IMR-90 (cell line): ENCODE measurements around the gene MDC1. TPM values are rescaled to one million over a fixed set of nuclear protein-coding genes. Genes with fewer than 3 reads are reported as not detected.

Experiments used
- ATAC-seq: fragments of 200-7000 bp; cut with Tn5 transposase; 2 replicates; pipeline ENCODE4 v1.9.1; 2020; ENCODE audit warnings: low read depth, mild to moderate bottlenecking, moderate library complexity
- BruUV-seq: library from RNA; stranded (reverse); fragments of 400-500 nt; replicated peaks from 2 replicates; lab custom pipeline; 2021; lab: Mats Ljungman, UMichigan
- CTCF ChIA-PET: fragments of 300-600 bp; formaldehyde crosslinking; extraction: SDS; loops from one replicate; lab custom pipeline; 2021; ENCODE audit warnings: antibody characterized with exemption; lab: Yijun Ruan, JAX
- POLR2A ChIA-PET: fragments of 300-600 bp; sonication (Branson Sonifier 250); formaldehyde crosslinking; loops from one replicate; lab custom pipeline; 2022; ENCODE audit warnings: antibody characterized with exemption; ENCODE audit not compliant: unreplicated experiment; lab: Charles Lee
- DNase-seq: peaks from one replicate; pipeline ENCODE4 v3.0.0; 2013
- H2AFZ ChIP-seq: replicated peaks from 2 replicates; pipeline ENCODE3; 2013; ENCODE audit warnings: low read length, mild to moderate bottlenecking; ENCODE audit not compliant: poor library complexity
- H2AK5ac ChIP-seq: 2 replicates; pipeline ENCODE4 v1.6.1; 2013; ENCODE audit warnings: low read depth, low read length, inconsistent platforms
- H2AK9ac ChIP-seq: replicated peaks from 2 replicates; pipeline ENCODE3; 2013; ENCODE audit warnings: mild to moderate bottlenecking, low read depth, low read length, moderate library complexity; ENCODE audit not compliant: poor library complexity
- H2BK120ac ChIP-seq: 2 replicates; pipeline ENCODE4 v1.6.1; 2013; ENCODE audit warnings: low read depth, low read length, inconsistent platforms
- H2BK15ac ChIP-seq: 3 replicates; pipeline ENCODE4 v1.6.1; 2013; ENCODE audit warnings: low read depth, low read length, inconsistent platforms
- H2BK20ac ChIP-seq: 2 replicates; pipeline ENCODE4 v1.6.1; 2013; ENCODE audit warnings: low read depth, mild to moderate bottlenecking, inconsistent platforms, low read length, moderate library complexity
- H2BK5ac ChIP-seq: 2 replicates; pipeline ENCODE4 v1.6.1; 2013; ENCODE audit warnings: mild to moderate bottlenecking, low read depth, low read length, inconsistent platforms; ENCODE audit not compliant: poor library complexity, severe bottlenecking
- H3K14ac ChIP-seq: replicated peaks from 2 replicates; pipeline ENCODE4 v1.6.1; 2013; ENCODE audit warnings: low read depth, low read length, inconsistent platforms
- H3K18ac ChIP-seq: 2 replicates; pipeline ENCODE4 v1.6.1; 2013; ENCODE audit warnings: low read depth, low read length, control low read depth
- H3K23ac ChIP-seq: 2 replicates; pipeline ENCODE4 v1.6.1; 2013; ENCODE audit warnings: low read depth, low read length, inconsistent platforms
- H3K27ac ChIP-seq: 2 replicates; pipeline ENCODE4 v1.5.1; 2013; ENCODE audit warnings: mild to moderate bottlenecking, control low read depth, low read length; ENCODE audit not compliant: insufficient read depth
- H3K27me3 ChIP-seq: 2 replicates; pipeline ENCODE4 v1.6.1; 2013; ENCODE audit warnings: low read length; ENCODE audit not compliant: control insufficient read depth, insufficient read depth
- H3K36me3 ChIP-seq: 2 replicates; pipeline ENCODE4 v1.6.1; 2013; ENCODE audit warnings: low read length, mixed read lengths; ENCODE audit not compliant: control insufficient read depth, insufficient read depth
- H3K4ac ChIP-seq: 2 replicates; pipeline ENCODE4 v1.6.1; 2013; ENCODE audit warnings: low read depth, low read length, inconsistent platforms
- H3K4me1 ChIP-seq: 2 replicates; pipeline ENCODE4 v1.6.1; 2013; ENCODE audit warnings: low read length, mixed read lengths; ENCODE audit not compliant: control insufficient read depth, insufficient read depth
- H3K4me2 ChIP-seq: 2 replicates; pipeline ENCODE4 v1.6.1; 2013; ENCODE audit warnings: low read depth, mild to moderate bottlenecking, control low read depth, low read length, moderate library complexity
- H3K4me3 ChIP-seq: 2 replicates; pipeline ENCODE4 v1.5.1; 2013; ENCODE audit warnings: low read depth, mild to moderate bottlenecking, control low read depth, low read length, moderate library complexity; ENCODE audit not compliant: insufficient read depth
- H3K56ac ChIP-seq: 2 replicates; pipeline ENCODE4 v1.6.1; 2013; ENCODE audit warnings: low read length, inconsistent platforms; ENCODE audit not compliant: insufficient read depth; ENCODE audit errors: extremely low read depth
- H3K79me1 ChIP-seq, 2 experiments: 2 replicates each; pipeline ENCODE4 v1.6.1; 2013; ENCODE audit warnings: low read length in 2 of 2, inconsistent platforms in 1 of 2, low read depth in 1 of 2
- H3K9ac ChIP-seq: 2 replicates; pipeline ENCODE4 v1.6.1; 2013; ENCODE audit warnings: low read depth, low read length, control low read depth
- H3K9me1 ChIP-seq: 2 replicates; pipeline ENCODE4 v1.6.1; 2013; ENCODE audit warnings: low read length, inconsistent platforms; ENCODE audit not compliant: insufficient read depth
- H3K9me3 ChIP-seq: 2 replicates; pipeline ENCODE4 v1.6.1; 2013; ENCODE audit warnings: low read length; ENCODE audit not compliant: control insufficient read depth, insufficient read depth
- H4K20me1 ChIP-seq: 2 replicates; pipeline ENCODE4 v1.6.1; 2013; ENCODE audit warnings: low read length, inconsistent platforms; ENCODE audit not compliant: insufficient read depth
- H4K5ac ChIP-seq: 2 replicates; pipeline ENCODE4 v1.6.1; 2013; ENCODE audit warnings: mild to moderate bottlenecking, low read depth, low read length, control low read depth
- H4K8ac ChIP-seq, 2 experiments: 2 replicates each; pipeline ENCODE4 v1.6.1; 2013; ENCODE audit warnings: low read depth in 2 of 2, low read length in 2 of 2, control low read depth in 1 of 2, inconsistent platforms in 1 of 2
- H4K91ac ChIP-seq: 2 replicates; pipeline ENCODE4 v1.6.1; 2013; ENCODE audit warnings: low read depth, low read length, inconsistent platforms; ENCODE audit not compliant: insufficient read depth
- BHLHE40 ChIP-seq: fragments of 150-350 bp; IDR thresholded peaks from 2 replicates; pipeline ENCODE4 v1.6.1; 2016; ENCODE audit warnings: mild to moderate bottlenecking, low read depth, low read length
- CEBPB ChIP-seq: IDR thresholded peaks from 2 replicates; pipeline ENCODE4 v1.6.1; 2012; ENCODE audit warnings: low read depth, low read length, improper control_type of control experiment
- CHD1 ChIP-seq: IDR thresholded peaks from 2 replicates; pipeline ENCODE4 v1.6.1; 2012; ENCODE audit warnings: low read depth, low read length, improper control_type of control experiment
- CTCF ChIP-seq: conservative IDR thresholded peaks from 2 replicates; pipeline ENCODE4 v1.5.1; 2012; ENCODE audit warnings: mild to moderate bottlenecking, low read depth, low read length, improper control_type of control experiment
- FOS ChIP-seq: fragments of 150-350 bp; IDR thresholded peaks from 2 replicates; pipeline ENCODE4 v1.6.1; 2016; ENCODE audit warnings: low read depth, low read length
- MAFK ChIP-seq: IDR thresholded peaks from 2 replicates; pipeline ENCODE4 v1.6.1; 2012; ENCODE audit warnings: low read depth, low read length, improper control_type of control experiment
- MAZ ChIP-seq: IDR thresholded peaks from 2 replicates; pipeline ENCODE4 v1.6.1; 2012; ENCODE audit warnings: low read depth, mild to moderate bottlenecking, low read length, improper control_type of control experiment, moderate library complexity, borderline replicate concordance
- MXI1 ChIP-seq: IDR thresholded peaks from 2 replicates; pipeline ENCODE4 v1.6.1; 2012; ENCODE audit warnings: low read depth, mild to moderate bottlenecking, low read length, moderate library complexity, borderline replicate concordance
- NFE2L2 ChIP-seq: fragments of 150-350 bp; IDR thresholded peaks from 2 replicates; pipeline ENCODE4 v1.6.1; 2016; ENCODE audit warnings: low read depth, mild to moderate bottlenecking, low read length
- POLR2A ChIP-seq: IDR thresholded peaks from 2 replicates; pipeline ENCODE4 v1.6.1; 2012; ENCODE audit warnings: mild to moderate bottlenecking, low read depth, low read length
- RAD21 ChIP-seq: IDR thresholded peaks from 2 replicates; pipeline ENCODE4 v1.6.1; 2012; ENCODE audit warnings: low read length, improper control_type of control experiment
- RCOR1 ChIP-seq: IDR thresholded peaks from 2 replicates; pipeline ENCODE4 v1.6.1; 2012; ENCODE audit warnings: mild to moderate bottlenecking, low read length, improper control_type of control experiment; ENCODE audit not compliant: insufficient replicate concordance
- RFX5 ChIP-seq: IDR thresholded peaks from 2 replicates; pipeline ENCODE4 v1.8.0; 2012; ENCODE audit warnings: low read depth, mild to moderate bottlenecking, low read length, moderate library complexity
- SMC3 ChIP-seq: fragments of 150-350 bp; IDR thresholded peaks from 2 replicates; pipeline ENCODE4 v1.6.1; 2016; ENCODE audit warnings: low read depth, mild to moderate bottlenecking, antibody characterized with exemption, low read length, moderate library complexity
- WGBS, 2 experiments: methylation state at CpG; one replicate each; pipeline versions ENCODE4 v1.1.5 to v1.1.7; 2013; ENCODE audit warnings: missing lambda C conversion rate in 2 of 2; ENCODE audit not compliant: insufficient read length in 1 of 2; ENCODE audit errors: extremely low coverage in 2 of 2; 5-methylcytosine and 5-hydroxymethylcytosine counted together
- dilution Hi-C: fragments of 300-500 bp; cut with HindIII; formaldehyde crosslinking; loops from one replicate; pipeline ENCODE4 v1.14.3; 2018; ENCODE audit warnings: low sequenced_read_pairs; ENCODE audit not compliant: unreplicated experiment
- in situ Hi-C: fragments of 300-500 bp; cut with MboI; formaldehyde crosslinking; loops from 3 replicates; pipeline ENCODE4 v1.14.3; 2019; ENCODE audit warnings: low sequenced_read_pairs, inconsistent platforms, mixed read lengths
- intact Hi-C: fragments of 100-400 bp; cut with micrococcal nuclease; formaldehyde crosslinking; loops from 2 replicates; pipeline ENCODE4 v1.10.0; 2022
- polyA plus RNA-seq, 3 experiments: library from polyadenylated mRNA; depleted of rRNA; stranded (reverse); fragments of >200 nt; gene quantifications; 2 replicates each; pipeline ENCODE4 v1.2.3, GENCODE V29; 2012; ENCODE audit warnings: low replicate concordance in 1 of 3
- total RNA-seq: library from RNA; depleted of rRNA; stranded (reverse); fragments of >200 nt; gene quantifications from 2 replicates; pipeline ENCODE4 v1.2.3, GENCODE V29; 2012
- TF ChIP-seq, protein P1 (sequence below): fragments of 150-350 bp; IDR thresholded peaks from 2 replicates; pipeline ENCODE4 v1.6.1; 2016; ENCODE audit warnings: low read depth, mild to moderate bottlenecking, low read length, moderate library complexity, borderline replicate concordance
- TF ChIP-seq, protein P2 (sequence below): fragments of 150-350 bp; IDR thresholded peaks from 2 replicates; pipeline ENCODE4 v1.6.1; 2017; ENCODE audit warnings: mild to moderate bottlenecking, antibody characterized with exemption, low read length, low read depth

The MDC1 gene
- total and polyA plus RNA-seq, 2 of the 4 experiments (the other 2 are of a cell fraction), result 4.5 to 12.1 TPM

- Histone ChIP-seq H4K8ac (no peak overlapping the region), H3K79me1 (no peaks in the 10 kb centered on the region), H3K56ac (no peak overlapping the region), H3K27me3 (no peaks in the 10 kb centered on the region), H2AFZ (no peak overlapping the region), H2AK9ac (no peak overlapping the region), H3K9me3 (no peaks in the 10 kb centered on the region), H3K14ac (no peak overlapping the region), H4K20me1 (no peaks in the 10 kb centered on the region), H2BK20ac (no peak overlapping the region), H4K5ac (no peak overlapping the region), H2AK5ac (no peak overlapping the region), H2BK5ac (no peak overlapping the region), H3K4me1 (no peaks in the 10 kb centered on the region), H4K91ac (no peak overlapping the region), H2BK120ac (no peak overlapping the region), H3K9me1 (peaks cover 2% of the 10 kb centered on the region; the same call in 1 of the 2 replicates), H3K4ac (no peak overlapping the region), H3K23ac (no peak overlapping the region), H3K36me3 (peaks cover 23% of the 10 kb centered on the region), H3K18ac (no peak overlapping the region), H3K4me3 (no peak overlapping the region), H3K9ac (no peak overlapping the region), H3K4me2 (no peak overlapping the region), H2BK15ac (no peak overlapping the region), H3K27ac (no peak overlapping the region)
- ChIA-PET CTCF (no interaction called here), POLR2A (interaction anchor here (0.6 kb wide), 1 partner anchor 34 kb away, joined by 5 read pairs; no protein-coding TSS in a partner anchor)
- ATAC-seq (no peak), DNase-seq (no peak)
- intact Hi-C loops (no loop called here), dilution Hi-C loops (no loop called here), in situ Hi-C loops (no loop called here)
- TF ChIP-seq NFE2L2 (no peak), RCOR1 (no peak), MAZ (no peak), MAFK (no peak), SMC3 (no peak), CTCF (no peak), CHD1 (no peak), MXI1 (no peak), POLR2A (no peak), RAD21 (no peak), FOS (no peak), BHLHE40 (no peak), RFX5 (no peak), CEBPB (no peak)
- TF ChIP-seq, protein P1, sequence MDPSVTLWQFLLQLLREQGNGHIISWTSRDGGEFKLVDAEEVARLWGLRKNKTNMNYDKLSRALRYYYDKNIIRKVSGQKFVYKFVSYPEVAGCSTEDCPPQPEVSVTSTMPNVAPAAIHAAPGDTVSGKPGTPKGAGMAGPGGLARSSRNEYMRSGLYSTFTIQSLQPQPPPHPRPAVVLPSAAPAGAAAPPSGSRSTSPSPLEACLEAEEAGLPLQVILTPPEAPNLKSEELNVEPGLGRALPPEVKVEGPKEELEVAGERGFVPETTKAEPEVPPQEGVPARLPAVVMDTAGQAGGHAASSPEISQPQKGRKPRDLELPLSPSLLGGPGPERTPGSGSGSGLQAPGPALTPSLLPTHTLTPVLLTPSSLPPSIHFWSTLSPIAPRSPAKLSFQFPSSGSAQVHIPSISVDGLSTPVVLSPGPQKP, result no peak
- TF ChIP-seq, protein P2, sequence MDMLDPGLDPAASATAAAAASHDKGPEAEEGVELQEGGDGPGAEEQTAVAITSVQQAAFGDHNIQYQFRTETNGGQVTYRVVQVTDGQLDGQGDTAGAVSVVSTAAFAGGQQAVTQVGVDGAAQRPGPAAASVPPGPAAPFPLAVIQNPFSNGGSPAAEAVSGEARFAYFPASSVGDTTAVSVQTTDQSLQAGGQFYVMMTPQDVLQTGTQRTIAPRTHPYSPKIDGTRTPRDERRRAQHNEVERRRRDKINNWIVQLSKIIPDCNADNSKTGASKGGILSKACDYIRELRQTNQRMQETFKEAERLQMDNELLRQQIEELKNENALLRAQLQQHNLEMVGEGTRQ, result no peak
- BruUV-seq, result no TSS peak
- no CpG with 5 or more reads among the region's 4 CpGs for WGBS, 2 experiments
These were observed 16.7 kb downstream of the MDC1 start for GRCh38 chr6:30700340-30700739.
